Esophagus muscularis mucosa (tissue), 4 donors: ENCODE measurements around the gene SYNPO2L. TPM values are rescaled to one million over a fixed set of nuclear protein-coding genes. Genes with fewer than 3 reads are reported as not detected.
"Not testable (repeated sequence)": the region's sequence is repeated elsewhere in the genome, so short reads cannot be mapped to it uniquely, and the experiment has no call there.

Experiments used
- DNase-seq: peaks from one replicate; pipeline ENCODE4 v3.0.0-alpha.2; 2017; ENCODE audit errors: extremely low spot score
- H3K27ac ChIP-seq, 4 donors: fragments of 200-600 bp; sonication (generic); replicated peaks in 1 of 4; 1 replicate in 3 of 4; 2 replicates in 1 of 4; pipeline ENCODE4 v1.5.1; 2016 to 2019; ENCODE audit warnings: mild to moderate bottlenecking in 1 of 4
- H3K27me3 ChIP-seq, 4 donors: fragments of 200-600 bp; sonication (generic); one replicate each; pipeline versions ENCODE4 v1.5.1 to v1.6.0; 2016 to 2019
- H3K36me3 ChIP-seq, 4 donors: fragments of 200-600 bp; sonication (generic); one replicate each; pipeline ENCODE4 v1.5.1; 2016 to 2019
- H3K4me1 ChIP-seq, 4 donors: fragments of 200-600 bp; sonication (generic); one replicate each; pipeline ENCODE4 v1.5.1; 2016 to 2019
- H3K4me3 ChIP-seq, 4 donors: fragments of 200-600 bp; sonication (generic); 1 replicate in 2 of 4; 2 replicates in 2 of 4; pipeline ENCODE4 v1.5.1; 2016 to 2019; ENCODE audit warnings: mild to moderate bottlenecking in 4 of 4, moderate library complexity in 1 of 4
- H3K9me3 ChIP-seq, 4 donors: fragments of 200-600 bp; sonication (generic); 1 replicate in 3 of 4; 2 replicates in 1 of 4; pipeline ENCODE4 v1.5.1; 2016 to 2019
- EP300 ChIP-seq: sonication (generic); formaldehyde crosslinking; IDR thresholded peaks from one replicate; pipeline ENCODE4 v1.6.1; 2017; ENCODE audit warnings: antibody characterized with exemption
- POLR2A ChIP-seq: fragments of 450-650 bp; IDR thresholded peaks from one replicate; pipeline ENCODE4 v1.6.1; 2017; ENCODE audit warnings: antibody characterized with exemption, moderate library complexity, mild to moderate bottlenecking, low read depth
- POLR2AphosphoS5 ChIP-seq, 2 donors: sonication (generic); formaldehyde crosslinking; IDR thresholded peaks; one replicate each; pipeline ENCODE4 v1.6.1; 2017; ENCODE audit warnings: antibody characterized with exemption in 2 of 2
- WGBS: methylation state at CpG from one replicate; pipeline ENCODE4 v1.1.5; 2018; 5-methylcytosine and 5-hydroxymethylcytosine counted together
- intact Hi-C: fragments of 100-400 bp; cut with DNase I; formaldehyde crosslinking; loops from one replicate; pipeline ENCODE4 v1.15.1; 2023
- total RNA-seq, 4 donors: library from RNA; depleted of rRNA; stranded (reverse); fragments of >200 nt; gene quantifications; one replicate each; pipeline versions ENCODE4 v1.1.0 to v1.2.1, GENCODE V29; 2016
- TF ChIP-seq, protein P1 (sequence below), 3 experiments: fragments of 200-600 bp in 2 of 3; fragments of 450-650 bp in 1 of 3; sonication (generic) in 2 of 3; IDR thresholded peaks; one replicate each; pipeline ENCODE4 v1.5.1; 2017 to 2019; ENCODE audit warnings: antibody characterized with exemption in 3 of 3, mild to moderate bottlenecking in 2 of 3, moderate library complexity in 1 of 3

SYNPO2L gene, protein sequence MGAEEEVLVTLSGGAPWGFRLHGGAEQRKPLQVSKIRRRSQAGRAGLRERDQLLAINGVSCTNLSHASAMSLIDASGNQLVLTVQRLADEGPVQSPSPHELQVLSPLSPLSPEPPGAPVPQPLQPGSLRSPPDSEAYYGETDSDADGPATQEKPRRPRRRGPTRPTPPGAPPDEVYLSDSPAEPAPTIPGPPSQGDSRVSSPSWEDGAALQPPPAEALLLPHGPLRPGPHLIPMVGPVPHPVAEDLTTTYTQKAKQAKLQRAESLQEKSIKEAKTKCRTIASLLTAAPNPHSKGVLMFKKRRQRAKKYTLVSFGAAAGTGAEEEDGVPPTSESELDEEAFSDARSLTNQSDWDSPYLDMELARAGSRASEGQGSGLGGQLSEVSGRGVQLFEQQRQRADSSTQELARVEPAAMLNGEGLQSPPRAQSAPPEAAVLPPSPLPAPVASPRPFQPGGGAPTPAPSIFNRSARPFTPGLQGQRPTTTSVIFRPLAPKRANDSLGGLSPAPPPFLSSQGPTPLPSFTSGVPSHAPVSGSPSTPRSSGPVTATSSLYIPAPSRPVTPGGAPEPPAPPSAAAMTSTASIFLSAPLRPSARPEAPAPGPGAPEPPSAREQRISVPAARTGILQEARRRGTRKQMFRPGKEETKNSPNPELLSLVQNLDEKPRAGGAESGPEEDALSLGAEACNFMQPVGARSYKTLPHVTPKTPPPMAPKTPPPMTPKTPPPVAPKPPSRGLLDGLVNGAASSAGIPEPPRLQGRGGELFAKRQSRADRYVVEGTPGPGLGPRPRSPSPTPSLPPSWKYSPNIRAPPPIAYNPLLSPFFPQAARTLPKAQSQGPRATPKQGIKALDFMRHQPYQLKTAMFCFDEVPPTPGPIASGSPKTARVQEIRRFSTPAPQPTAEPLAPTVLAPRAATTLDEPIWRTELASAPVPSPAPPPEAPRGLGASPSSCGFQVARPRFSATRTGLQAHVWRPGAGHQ
- total RNA-seq: not detected

DNA sequence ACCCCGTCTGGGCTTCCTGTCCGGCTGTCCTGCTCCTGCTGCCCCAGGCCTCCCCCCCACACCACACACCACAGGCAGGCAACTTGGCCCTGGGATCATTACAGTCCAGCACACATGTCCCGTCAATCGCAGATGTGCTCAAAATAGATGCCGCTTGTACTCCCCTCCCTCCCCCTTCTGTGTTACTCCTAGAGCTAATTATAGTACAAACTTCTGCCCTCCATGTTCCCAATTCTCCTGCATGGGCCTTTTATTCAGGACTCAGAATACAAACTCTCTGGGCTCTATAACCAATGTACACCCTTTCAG lies at the start of gene SYNPO2L:
SYNPO2L (minus strand) TSS at position 40 of the 309 bp plus-strand sequence. CDS start 107 bp downstream, outside the sequence.
- Histone ChIP-seq H3K9me3 (no peaks in the 10 kb centered on the region), H3K4me3 (no peak within 1 kb of the TSS), H3K27ac (peak within 1 kb of the TSS in 3 of 4 donors; percentile 34 to 69 (median 64)), H3K4me1 (peaks cover 8 to 22% (median 16%) of the 10 kb centered on the region in 4 donors), H3K36me3 (peaks cover 0 to 8% (median 0%) of the 10 kb centered on the region in 4 donors), H3K27me3 (no peaks in the 10 kb centered on the region)
- DNase-seq: no peak
- whole genome bisulfite sequencing: 52% methylated on average over 5 of the region's 5 CpGs
- TF ChIP-seq EP300 (no peak), POLR2AphosphoS5 (IDR thresholded peaks at IDR 0.05) (peak in 1 of 2 donors; percentile 60), POLR2A (no peak)
- TF ChIP-seq, protein P1, sequence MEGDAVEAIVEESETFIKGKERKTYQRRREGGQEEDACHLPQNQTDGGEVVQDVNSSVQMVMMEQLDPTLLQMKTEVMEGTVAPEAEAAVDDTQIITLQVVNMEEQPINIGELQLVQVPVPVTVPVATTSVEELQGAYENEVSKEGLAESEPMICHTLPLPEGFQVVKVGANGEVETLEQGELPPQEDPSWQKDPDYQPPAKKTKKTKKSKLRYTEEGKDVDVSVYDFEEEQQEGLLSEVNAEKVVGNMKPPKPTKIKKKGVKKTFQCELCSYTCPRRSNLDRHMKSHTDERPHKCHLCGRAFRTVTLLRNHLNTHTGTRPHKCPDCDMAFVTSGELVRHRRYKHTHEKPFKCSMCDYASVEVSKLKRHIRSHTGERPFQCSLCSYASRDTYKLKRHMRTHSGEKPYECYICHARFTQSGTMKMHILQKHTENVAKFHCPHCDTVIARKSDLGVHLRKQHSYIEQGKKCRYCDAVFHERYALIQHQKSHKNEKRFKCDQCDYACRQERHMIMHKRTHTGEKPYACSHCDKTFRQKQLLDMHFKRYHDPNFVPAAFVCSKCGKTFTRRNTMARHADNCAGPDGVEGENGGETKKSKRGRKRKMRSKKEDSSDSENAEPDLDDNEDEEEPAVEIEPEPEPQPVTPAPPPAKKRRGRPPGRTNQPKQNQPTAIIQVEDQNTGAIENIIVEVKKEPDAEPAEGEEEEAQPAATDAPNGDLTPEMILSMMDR (IDR thresholded peaks at IDR 0.05): no peak
- intact Hi-C loops: no loop called here

DNA sequence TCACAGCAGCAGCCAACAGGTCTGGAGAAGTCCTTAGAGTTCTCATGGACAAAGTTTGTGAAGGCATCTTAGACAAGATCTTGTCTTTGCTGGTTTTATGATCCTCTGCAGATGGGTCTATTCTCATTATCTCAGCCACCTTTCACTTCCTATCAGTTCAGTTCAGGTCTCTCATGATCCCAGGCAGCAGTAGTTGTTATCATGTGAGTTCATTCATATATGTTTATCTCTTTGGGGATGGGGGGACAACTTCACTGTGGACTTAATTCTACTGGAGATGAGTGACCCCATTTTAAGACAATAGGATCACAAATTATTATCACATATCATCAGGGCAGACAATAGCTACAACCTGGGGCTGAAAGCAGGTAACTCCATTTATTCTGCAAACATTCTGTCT lies 48.1 kb upstream of the SYNPO2L start:
- intact Hi-C loops, H3K4me3 ChIP-seq, H3K9me3 ChIP-seq, DNase-seq, H3K27me3 ChIP-seq, H3K27ac ChIP-seq, H3K4me1 ChIP-seq: not testable (repeated sequence)
- peaks cover 0 to 24% (median under 1%) of the 10 kb centered on the region in 4 donors for H3K36me3 ChIP-seq

DNA sequence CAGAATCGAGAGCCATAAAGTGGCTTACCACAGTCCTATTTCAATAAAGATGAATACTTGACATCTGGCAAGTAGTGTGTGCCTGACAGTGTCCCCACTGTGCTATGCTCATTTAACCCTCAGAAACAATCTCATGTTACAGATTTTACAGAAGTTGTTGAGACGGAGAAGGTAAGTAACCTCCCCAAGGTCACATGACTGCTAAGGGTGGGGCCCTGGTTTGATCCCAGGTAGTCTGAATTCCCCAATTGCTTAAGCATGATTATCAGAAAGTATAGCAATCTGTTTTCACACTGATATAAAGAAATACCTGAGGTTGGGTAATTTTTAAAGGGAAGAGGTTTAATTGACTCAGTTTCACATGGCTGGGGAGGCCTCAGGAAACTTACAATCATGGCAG lies 43.0 kb upstream of the SYNPO2L start:
- H3K27me3 ChIP-seq, DNase-seq, H3K4me1 ChIP-seq, H3K27ac ChIP-seq, H3K9me3 ChIP-seq, intact Hi-C loops, H3K4me3 ChIP-seq: not testable (repeated sequence)
- 92% methylated on average over 2 of the region's 2 CpGs for WGBS
- peaks cover 0 to 25% (median 6%) of the 10 kb centered on the region in 4 donors for H3K36me3 ChIP-seq

DNA sequence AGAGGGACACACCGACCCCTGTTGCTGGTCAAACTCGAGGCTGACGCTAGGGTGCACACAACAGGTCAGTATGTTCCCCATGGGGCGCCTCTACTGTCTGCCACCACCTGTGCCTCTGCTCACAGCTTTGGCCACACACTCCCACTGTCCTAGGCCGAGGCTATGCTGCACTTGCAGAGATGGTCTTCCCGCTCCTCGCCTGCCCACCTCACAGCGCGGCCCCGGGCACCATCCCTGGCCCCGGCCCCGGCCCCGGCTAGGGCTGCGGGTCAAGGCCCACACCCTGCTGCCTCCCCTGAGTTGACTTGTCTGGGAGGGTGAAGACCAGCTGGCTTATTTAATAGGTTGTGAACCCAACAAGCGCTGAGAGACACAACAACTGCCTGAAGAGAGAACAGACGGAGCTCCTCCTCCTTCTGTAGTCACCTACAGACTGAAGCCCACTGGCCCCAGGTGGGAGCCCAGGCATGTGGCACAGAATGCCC lies 41.9 kb upstream of the SYNPO2L start, which contains the start of gene AGAP5:
AGAP5 (minus strand) TSS at position 435 of the 485 bp plus-strand sequence; CDS start at position 81, 354 bp downstream.
- WGBS: 97% methylated on average over 13 of the region's 16 CpGs
- H3K4me1 ChIP-seq, H3K27ac ChIP-seq, H3K9me3 ChIP-seq, H3K4me3 ChIP-seq, H3K27me3 ChIP-seq, intact Hi-C loops, DNase-seq: not testable (repeated sequence)
- peaks cover 0 to 26% (median 9%) of the 10 kb centered on the region in 4 donors for H3K36me3 ChIP-seq

DNA sequence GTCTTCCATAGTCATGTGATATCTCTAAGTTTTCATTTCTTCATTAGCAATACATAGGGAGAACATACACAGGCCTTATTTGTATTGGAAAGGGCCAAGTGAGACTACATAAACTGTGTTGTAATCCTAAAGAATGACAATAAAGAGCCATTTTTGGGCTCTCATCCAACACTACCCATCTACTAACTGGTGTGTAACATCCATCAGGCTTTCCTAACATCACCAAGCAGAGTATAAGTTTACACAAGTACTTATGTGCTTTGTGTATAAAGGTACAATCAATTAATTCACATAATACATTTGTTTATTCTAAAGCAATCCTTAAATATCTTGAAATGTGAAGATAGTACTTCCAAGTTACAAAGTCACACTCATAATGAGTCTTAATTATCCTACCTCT lies 39.5 kb upstream of the SYNPO2L start:
- H3K4me1 ChIP-seq, intact Hi-C loops, H3K9me3 ChIP-seq, H3K4me3 ChIP-seq, H3K27ac ChIP-seq, H3K27me3 ChIP-seq, DNase-seq: not testable (repeated sequence)
- H3K36me3 ChIP-seq: peaks cover 0 to 26% (median 9%) of the 10 kb centered on the region in 4 donors

DNA sequence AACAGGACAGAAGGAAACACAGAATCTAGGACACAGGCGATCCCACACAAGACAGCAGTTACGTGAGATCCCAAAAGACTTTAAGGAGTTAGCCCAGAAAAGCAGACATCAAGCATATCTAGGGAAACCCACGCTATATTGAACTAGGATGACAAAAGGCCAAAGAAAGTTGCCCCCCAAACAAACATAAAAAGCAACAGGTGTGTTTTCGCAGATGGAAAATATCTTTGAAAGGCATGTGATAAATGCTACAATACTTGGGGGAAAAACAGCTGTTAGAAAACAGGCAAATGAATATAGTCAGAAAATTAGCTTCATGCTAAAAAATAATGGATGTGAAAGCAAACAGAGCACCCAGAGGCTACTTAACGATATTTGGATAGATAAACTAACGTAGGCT lies 34.9 kb upstream of the SYNPO2L start:
- DNase-seq, intact Hi-C loops, H3K4me1 ChIP-seq, H3K4me3 ChIP-seq, H3K9me3 ChIP-seq, H3K27ac ChIP-seq, H3K27me3 ChIP-seq: not testable (repeated sequence)
- WGBS: 94% methylated on average over 6 of the region's 6 CpGs
- H3K36me3 ChIP-seq: peaks cover 0 to 24% (median 7%) of the 10 kb centered on the region in 4 donors

DNA sequence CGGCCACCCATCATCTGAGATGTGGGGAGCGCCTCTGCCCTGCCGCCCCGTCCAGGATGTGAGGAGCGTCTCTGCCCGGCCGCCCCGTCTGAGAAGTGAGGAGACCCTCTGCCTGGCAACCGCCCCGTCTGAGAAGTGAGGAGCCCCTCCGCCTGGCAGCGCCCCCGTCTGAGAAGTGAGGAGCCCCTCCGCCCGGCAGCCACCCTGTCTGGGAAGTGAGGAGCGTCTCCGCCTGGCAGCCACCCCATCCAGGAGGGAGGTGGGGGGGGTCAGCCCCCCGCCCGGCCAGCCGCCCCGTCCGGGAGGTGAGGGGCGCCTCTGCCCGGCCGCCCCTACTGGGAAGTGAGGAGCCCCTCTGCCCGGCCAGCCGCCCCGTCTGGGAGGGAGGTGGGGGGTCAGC lies 33.8 kb upstream of the SYNPO2L start:
- intact Hi-C loops: not testable (repeated sequence)
- WGBS: 95% methylated on average over 4 of the region's 28 CpGs

DNA sequence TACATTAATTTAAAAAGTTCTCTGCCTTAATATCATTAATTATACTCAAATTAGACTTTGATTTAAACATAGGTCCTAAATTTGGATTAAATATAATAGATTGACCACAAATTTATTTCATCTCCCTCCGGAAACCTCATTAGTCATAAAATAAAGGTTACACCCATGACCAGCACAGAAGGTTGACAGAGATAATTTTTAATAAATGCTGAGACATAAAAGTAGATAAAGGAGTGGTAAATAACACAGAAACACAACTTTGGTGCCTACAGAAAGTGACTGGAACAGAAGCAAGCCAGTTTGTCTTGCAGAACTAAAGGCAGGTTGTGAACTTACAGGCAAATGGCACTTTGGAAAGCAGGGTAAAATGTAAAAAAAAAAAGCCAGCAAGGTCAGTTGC lies 31.8 kb upstream of the SYNPO2L start:
- DNase-seq, H3K27ac ChIP-seq, H3K4me1 ChIP-seq, H3K4me3 ChIP-seq, intact Hi-C loops, H3K9me3 ChIP-seq, H3K27me3 ChIP-seq: not testable (repeated sequence)
- WGBS: 84% methylated on average over 1 of the region's 1 CpG
- peaks cover 0 to 22% (median 6%) of the 10 kb centered on the region in 4 donors for H3K36me3 ChIP-seq

More for the DNA sequence above, 33.8 kb upstream of the SYNPO2L start:
- peaks cover 0 to 27% (median 8%) of the 10 kb centered on the region in 4 donors for H3K36me3 ChIP-seq
- H3K4me1 ChIP-seq, DNase-seq, H3K4me3 ChIP-seq, H3K9me3 ChIP-seq, H3K27ac ChIP-seq, H3K27me3 ChIP-seq: not testable (repeated sequence)

DNA sequence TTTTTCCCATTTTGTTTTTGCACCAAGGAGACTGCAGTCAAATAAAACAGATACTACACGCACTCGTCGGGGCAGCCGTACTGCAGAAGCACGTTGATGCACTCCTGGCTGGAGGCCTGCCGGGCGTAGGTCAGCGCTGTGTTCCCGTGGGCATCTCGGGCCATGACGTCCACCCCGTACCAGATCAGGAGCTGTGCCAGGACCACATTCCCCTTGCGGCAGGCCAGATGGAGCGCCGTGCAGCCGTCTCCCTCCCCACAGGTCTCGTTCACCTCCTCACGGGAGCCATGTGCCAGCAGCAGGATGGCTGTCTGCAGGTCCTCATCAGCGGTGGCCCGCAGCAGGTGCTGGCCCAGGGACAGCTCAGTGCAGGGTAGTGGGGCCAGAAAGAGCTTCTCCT lies 18.7 kb upstream of the SYNPO2L start:
- H3K27me3 ChIP-seq, H3K4me1 ChIP-seq, H3K4me3 ChIP-seq, intact Hi-C loops, H3K27ac ChIP-seq, H3K9me3 ChIP-seq, DNase-seq, H3K36me3 ChIP-seq: not testable (repeated sequence)
- WGBS: no CpG with 5 or more reads among the region's 20 CpGs

DNA sequence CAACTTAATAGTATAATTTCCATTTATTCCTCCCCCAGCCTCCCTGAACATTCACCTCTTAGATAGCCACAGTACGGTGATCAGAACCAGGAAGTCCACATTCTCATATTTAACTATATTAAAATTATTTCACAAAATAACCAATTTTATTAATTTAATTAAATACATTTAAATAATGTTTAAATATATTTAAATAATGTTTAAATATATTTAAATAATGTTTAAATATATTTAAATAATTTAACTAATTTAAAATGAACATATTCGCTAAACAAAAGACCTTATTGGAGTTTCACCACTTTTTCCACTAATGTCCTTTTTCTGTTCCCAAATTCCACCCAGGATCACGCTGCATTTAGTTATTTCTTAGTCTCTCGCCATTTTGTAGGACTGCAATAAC lies 12.5 kb upstream of the SYNPO2L start:
- H3K4me1 ChIP-seq, H3K4me3 ChIP-seq, intact Hi-C loops, H3K9me3 ChIP-seq, H3K36me3 ChIP-seq, DNase-seq, H3K27ac ChIP-seq, H3K27me3 ChIP-seq: not testable (repeated sequence)
- WGBS: 88% methylated on average over 4 of the region's 4 CpGs
